SK-N-SH treated with all-trans-retinoic acid at 6 μM for 48 hours (cell line): Measurements from ENCODE around the gene TMC2.

ENCODE experiments used
- ARNTL ChIP-seq: fragments of 450-650 bp; formaldehyde crosslinking; IDR thresholded peaks from 2 replicates; pipeline ENCODE4 v1.5.0; 2020; ENCODE audit warnings: low read depth, mild to moderate bottlenecking, moderate library complexity, borderline replicate concordance
- BACH2 ChIP-seq: fragments of 250-450 bp; sonication (Bioruptor Pico); IDR thresholded peaks from 2 replicates; pipeline ENCODE4 v1.9.0; 2021; ENCODE audit warnings: mild to moderate bottlenecking, borderline replicate concordance
- OSR1 ChIP-seq: fragments of 250-450 bp; sonication (Bioruptor Pico); IDR thresholded peaks from 2 replicates; pipeline ENCODE4 v1.8.0; 2022; ENCODE audit warnings: moderate library complexity, mild to moderate bottlenecking, inconsistent platforms
- PPARA ChIP-seq: fragments of 250-450 bp; sonication (Bioruptor Pico); IDR thresholded peaks from 2 replicates; pipeline ENCODE4 v1.5.0; 2020; ENCODE audit warnings: mild to moderate bottlenecking, borderline replicate concordance
- ZFP3 ChIP-seq: fragments of 250-450 bp; sonication (Bioruptor Pico); IDR thresholded peaks from 2 replicates; pipeline ENCODE4 v1.5.0; 2020; ENCODE audit warnings: mild to moderate bottlenecking, moderate library complexity
- ZFP30 ChIP-seq: fragments of 450-650 bp; formaldehyde crosslinking; IDR thresholded peaks from 2 replicates; pipeline ENCODE4 v1.5.0; 2022; ENCODE audit warnings: mild to moderate bottlenecking, moderate library complexity
- ZNF565 ChIP-seq: fragments of 450-650 bp; formaldehyde crosslinking; conservative IDR thresholded peaks from 2 replicates; pipeline ENCODE4 v1.5.0; 2020; ENCODE audit warnings: low read depth, mild to moderate bottlenecking, moderate library complexity
- ZNF8 ChIP-seq: fragments of 450-650 bp; formaldehyde crosslinking; IDR thresholded peaks from 2 replicates; pipeline ENCODE4 v1.5.0; 2020; ENCODE audit warnings: mild to moderate bottlenecking, moderate library complexity
- TF ChIP-seq, protein P1 (sequence below): fragments of 250-450 bp; sonication (Bioruptor Pico); IDR thresholded peaks from 2 replicates; pipeline ENCODE4 v1.8.0; 2020; ENCODE audit warnings: mild to moderate bottlenecking, moderate library complexity, borderline replicate concordance
- TF ChIP-seq, protein P2 (sequence below): fragments of 250-450 bp; sonication (Bioruptor Pico); IDR thresholded peaks from 2 replicates; pipeline ENCODE4 v1.5.1; 2020; ENCODE audit warnings: low read depth, mild to moderate bottlenecking, moderate library complexity
- TF ChIP-seq, protein P3 (sequence below): fragments of 250-450 bp; sonication (Bioruptor Pico); IDR thresholded peaks from 2 replicates; pipeline ENCODE4 v1.5.1; 2021; ENCODE audit warnings: mild to moderate bottlenecking, moderate library complexity

DNA sequence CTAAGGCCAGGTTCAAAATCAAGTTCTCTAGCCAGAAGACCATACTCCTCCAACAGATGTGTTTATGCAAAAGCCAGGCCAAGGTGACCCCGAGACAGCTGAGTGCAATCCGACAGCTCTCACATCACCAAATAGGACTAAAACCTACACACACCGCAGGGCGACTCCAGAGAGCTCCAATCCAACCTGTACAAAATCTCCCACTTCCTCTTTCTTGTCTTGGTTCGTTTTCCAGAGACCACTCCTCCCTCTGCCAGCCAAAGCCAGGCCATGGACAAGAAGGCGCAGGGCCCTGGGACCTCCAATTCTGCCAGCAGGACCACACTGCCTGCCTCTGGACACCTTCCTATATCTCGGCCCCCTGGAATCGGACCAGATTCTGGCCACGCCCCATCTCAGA is 104.5 kb downstream of the TMC2 start:
- TF ChIP-seq OSR1 (CRISPR knock-in tag) (no peak), ZFP3 (CRISPR knock-in tag) (no peak), ZNF565 (CRISPR knock-in tag) (no peak), PPARA (no peak), ZNF8 (CRISPR knock-in tag) (no peak), ZFP30 (CRISPR knock-in tag) (no peak), BACH2 (CRISPR knock-in tag) (no peak), ARNTL (no peak)
- TF ChIP-seq, protein P1, sequence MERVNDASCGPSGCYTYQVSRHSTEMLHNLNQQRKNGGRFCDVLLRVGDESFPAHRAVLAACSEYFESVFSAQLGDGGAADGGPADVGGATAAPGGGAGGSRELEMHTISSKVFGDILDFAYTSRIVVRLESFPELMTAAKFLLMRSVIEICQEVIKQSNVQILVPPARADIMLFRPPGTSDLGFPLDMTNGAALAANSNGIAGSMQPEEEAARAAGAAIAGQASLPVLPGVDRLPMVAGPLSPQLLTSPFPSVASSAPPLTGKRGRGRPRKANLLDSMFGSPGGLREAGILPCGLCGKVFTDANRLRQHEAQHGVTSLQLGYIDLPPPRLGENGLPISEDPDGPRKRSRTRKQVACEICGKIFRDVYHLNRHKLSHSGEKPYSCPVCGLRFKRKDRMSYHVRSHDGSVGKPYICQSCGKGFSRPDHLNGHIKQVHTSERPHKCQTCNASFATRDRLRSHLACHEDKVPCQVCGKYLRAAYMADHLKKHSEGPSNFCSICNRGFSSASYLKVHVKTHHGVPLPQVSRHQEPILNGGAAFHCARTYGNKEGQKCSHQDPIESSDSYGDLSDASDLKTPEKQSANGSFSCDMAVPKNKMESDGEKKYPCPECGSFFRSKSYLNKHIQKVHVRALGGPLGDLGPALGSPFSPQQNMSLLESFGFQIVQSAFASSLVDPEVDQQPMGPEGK (CRISPR knock-in tag): no peak
- TF ChIP-seq, protein P2, sequence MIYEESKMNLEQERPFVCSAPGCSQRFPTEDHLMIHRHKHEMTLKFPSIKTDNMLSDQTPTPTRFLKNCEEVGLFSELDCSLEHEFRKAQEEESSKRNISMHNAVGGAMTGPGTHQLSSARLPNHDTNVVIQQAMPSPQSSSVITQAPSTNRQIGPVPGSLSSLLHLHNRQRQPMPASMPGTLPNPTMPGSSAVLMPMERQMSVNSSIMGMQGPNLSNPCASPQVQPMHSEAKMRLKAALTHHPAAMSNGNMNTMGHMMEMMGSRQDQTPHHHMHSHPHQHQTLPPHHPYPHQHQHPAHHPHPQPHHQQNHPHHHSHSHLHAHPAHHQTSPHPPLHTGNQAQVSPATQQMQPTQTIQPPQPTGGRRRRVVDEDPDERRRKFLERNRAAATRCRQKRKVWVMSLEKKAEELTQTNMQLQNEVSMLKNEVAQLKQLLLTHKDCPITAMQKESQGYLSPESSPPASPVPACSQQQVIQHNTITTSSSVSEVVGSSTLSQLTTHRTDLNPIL (CRISPR knock-in tag): no peak
- TF ChIP-seq, protein P3, sequence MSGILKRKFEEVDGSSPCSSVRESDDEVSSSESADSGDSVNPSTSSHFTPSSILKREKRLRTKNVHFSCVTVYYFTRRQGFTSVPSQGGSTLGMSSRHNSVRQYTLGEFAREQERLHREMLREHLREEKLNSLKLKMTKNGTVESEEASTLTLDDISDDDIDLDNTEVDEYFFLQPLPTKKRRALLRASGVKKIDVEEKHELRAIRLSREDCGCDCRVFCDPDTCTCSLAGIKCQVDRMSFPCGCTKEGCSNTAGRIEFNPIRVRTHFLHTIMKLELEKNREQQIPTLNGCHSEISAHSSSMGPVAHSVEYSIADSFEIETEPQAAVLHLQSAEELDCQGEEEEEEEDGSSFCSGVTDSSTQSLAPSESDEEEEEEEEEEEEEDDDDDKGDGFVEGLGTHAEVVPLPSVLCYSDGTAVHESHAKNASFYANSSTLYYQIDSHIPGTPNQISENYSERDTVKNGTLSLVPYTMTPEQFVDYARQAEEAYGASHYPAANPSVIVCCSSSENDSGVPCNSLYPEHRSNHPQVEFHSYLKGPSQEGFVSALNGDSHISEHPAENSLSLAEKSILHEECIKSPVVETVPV (CRISPR knock-in tag): no peak
